Effector memory CD4-positive, alpha-beta T cell (primary cell): ENCODE data around the gene LRRC71.

Source experiments
- DNase-seq, 3 donors: peaks; one replicate each; pipeline ENCODE4 v3.0.0-alpha.2; 2020
- H3K27ac ChIP-seq: 2 replicates; pipeline ENCODE4 v1.7.0; 2013; ENCODE audit warnings: mild to moderate bottlenecking, low read length, moderate library complexity; ENCODE audit not compliant: insufficient read depth, poor library complexity, severe bottlenecking
- H3K27me3 ChIP-seq: replicated peaks from 2 replicates; pipeline ENCODE4 v1.7.0; 2013; ENCODE audit warnings: mild to moderate bottlenecking, low read length; ENCODE audit not compliant: insufficient read depth, control insufficient read depth, poor library complexity, severe bottlenecking
- H3K36me3 ChIP-seq: 2 replicates; pipeline ENCODE4 v1.7.0; 2013; ENCODE audit warnings: mild to moderate bottlenecking, low read length, moderate library complexity; ENCODE audit not compliant: control insufficient read depth, insufficient read depth
- H3K4me1 ChIP-seq: 2 replicates; pipeline ENCODE4 v1.7.0; 2013; ENCODE audit warnings: low read length, mild to moderate bottlenecking; ENCODE audit not compliant: control insufficient read depth, insufficient read depth, poor library complexity, severe bottlenecking
- H3K4me3 ChIP-seq: 2 replicates; pipeline ENCODE4 v1.7.0; 2013; ENCODE audit warnings: low read length, low read depth, mild to moderate bottlenecking; ENCODE audit not compliant: insufficient read depth, poor library complexity, severe bottlenecking
- H3K9me3 ChIP-seq: 2 replicates; pipeline ENCODE4 v1.7.0; 2013; ENCODE audit warnings: mild to moderate bottlenecking, low read length, moderate library complexity; ENCODE audit not compliant: control insufficient read depth
- total RNA-seq, 3 donors: gene quantifications; one replicate each; lab custom pipeline; 2026; lab: John Stamatoyannopoulos, UW

The LRRC71 gene
- total RNA-seq = 0 to 0.17 (median 0) reads per million in 3 donors

DNA sequence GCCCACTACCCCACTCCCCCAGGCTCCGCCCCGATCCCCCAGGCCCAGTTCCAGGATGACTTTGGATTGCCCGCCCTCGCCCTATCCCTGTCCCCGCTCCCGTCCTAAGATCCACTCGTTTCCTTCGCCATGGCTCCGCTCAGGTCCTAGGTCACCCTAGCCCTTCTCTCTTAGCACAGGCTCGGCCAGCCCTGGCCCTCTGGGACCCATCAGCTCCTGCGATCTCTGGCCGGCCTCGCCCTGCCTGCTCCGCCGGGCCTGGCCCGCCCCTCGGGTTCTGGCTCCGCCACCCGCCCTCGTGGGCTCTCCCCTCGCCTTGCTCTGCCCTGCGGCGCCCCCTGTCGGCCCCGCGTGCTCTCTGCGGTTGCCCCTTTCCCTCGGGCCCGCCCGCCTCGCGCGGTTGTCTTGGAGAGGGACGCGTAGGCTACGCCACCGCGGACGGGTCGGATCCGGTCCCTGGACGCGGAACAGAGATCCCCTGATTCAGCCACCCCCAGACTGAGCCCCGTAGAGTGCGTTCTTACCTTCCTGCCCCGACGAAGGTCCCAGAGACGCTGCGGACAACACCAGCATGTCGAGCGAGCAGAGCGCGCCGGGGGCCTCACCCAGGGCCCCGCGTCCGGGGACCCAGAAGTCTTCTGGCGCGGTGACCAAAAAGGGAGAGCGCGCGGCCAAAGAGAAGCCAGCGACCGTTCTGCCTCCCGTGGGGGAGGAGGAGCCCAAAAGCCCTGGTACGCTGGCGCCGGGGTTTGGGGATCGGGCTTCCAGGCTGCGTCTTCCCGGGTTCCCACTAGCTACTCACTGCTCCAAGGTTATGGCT lies at the start of gene LRRC71:
LRRC71 (plus strand) TSS at position 400 of the 820 bp plus-strand sequence; CDS start at position 572, 172 bp downstream.
- H3K27me3 ChIP-seq = peaks cover 53% of the 10 kb centered on the region
- DNase-seq = peak in 2 of 3 donors; percentile 15 to 19
- no peaks in the 10 kb centered on the region for H3K36me3 ChIP-seq
- H3K27ac ChIP-seq = no peak within 1 kb of the TSS
- no peaks in the 10 kb centered on the region for H3K9me3 ChIP-seq
- peaks cover 10% of the 10 kb centered on the region for H3K4me1 ChIP-seq
- H3K4me3 ChIP-seq = no peak within 1 kb of the TSS

DNA sequence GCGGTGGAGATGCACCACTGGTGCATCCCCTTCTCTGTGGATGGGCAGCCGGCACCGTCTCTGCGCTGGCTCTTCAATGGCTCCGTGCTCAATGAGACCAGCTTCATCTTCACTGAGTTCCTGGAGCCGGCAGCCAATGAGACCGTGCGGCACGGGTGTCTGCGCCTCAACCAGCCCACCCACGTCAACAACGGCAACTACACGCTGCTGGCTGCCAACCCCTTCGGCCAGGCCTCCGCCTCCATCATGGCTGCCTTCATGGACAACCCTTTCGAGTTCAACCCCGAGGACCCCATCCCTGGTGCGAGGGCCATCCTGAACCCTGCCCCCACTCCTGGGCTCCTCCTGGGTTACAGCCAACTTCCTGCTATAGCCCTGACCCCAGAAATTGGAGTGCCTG lies 46.8 kb upstream of the LRRC71 start:
- Histone ChIP-seq H3K4me1 (no peaks in the 10 kb centered on the region), H3K36me3 (no peaks in the 10 kb centered on the region), H3K27me3 (no peaks in the 10 kb centered on the region), H3K4me3 (no peak overlapping the region), H3K27ac (no peak overlapping the region), H3K9me3 (no peaks in the 10 kb centered on the region)
- no peak for DNase-seq

DNA sequence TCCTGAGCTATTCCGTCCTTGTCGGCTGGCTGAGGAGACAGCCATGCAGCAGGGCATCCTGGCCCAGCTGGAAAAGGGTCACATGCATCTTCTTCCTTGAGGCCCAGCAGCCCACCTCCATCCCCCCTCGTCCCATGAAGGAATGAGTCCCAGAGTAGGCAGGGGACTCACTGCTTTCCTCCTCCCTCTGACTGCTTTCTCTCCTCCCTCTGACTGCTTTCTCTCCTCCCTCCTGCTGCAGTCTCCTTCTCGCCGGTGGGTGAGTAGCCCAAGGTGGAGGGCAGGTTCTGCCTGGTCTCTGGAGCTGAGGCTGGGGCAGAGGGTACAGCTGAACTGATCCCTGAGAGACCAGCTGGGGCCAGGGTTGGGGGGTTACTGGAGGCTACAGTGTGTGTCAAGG lies 46.3 kb upstream of the LRRC71 start:
- Histone ChIP-seq H3K4me3 (no peak overlapping the region), H3K27ac (no peak overlapping the region), H3K9me3 (no peaks in the 10 kb centered on the region), H3K4me1 (no peaks in the 10 kb centered on the region), H3K36me3 (no peaks in the 10 kb centered on the region), H3K27me3 (no peaks in the 10 kb centered on the region)
- no peak for DNase-seq

DNA sequence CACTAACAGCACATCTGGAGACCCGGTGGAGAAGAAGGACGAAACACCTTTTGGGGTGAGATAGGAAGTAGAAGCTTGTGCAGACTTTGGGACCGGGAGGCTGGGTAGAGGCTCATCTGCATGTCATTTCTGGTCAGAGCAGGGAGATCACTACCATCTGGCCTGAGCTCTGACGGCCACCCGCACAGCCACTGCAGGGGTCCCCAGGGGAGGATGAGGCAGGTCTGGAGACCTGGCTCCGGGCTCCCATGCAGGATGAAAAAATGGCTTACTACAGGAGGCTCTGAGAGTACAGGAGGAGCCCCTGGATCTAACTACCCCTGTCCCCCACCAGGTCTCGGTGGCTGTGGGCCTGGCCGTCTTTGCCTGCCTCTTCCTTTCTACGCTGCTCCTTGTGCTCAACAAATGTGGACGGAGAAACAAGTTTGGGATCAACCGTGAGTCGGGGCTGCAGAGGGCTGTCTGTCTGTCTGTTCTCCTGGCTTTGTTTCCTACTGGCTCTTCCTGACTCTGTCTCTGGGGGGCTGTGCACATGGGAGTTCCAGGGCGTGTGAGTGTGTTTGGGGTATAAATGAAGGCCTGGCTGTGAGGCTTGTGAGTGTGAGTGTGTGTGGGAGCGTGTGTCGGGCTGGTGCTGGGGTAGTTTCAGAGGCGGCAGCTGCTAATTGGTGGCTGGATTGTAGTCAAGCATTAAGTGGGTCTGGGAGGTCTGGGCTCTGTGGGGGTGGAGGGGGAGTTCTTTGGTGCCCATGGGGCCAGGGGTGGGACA lies 45.7 kb upstream of the LRRC71 start:
- no peak for DNase-seq
- Histone ChIP-seq H3K9me3 (no peaks in the 10 kb centered on the region), H3K27me3 (no peaks in the 10 kb centered on the region), H3K36me3 (no peaks in the 10 kb centered on the region), H3K4me1 (no peaks in the 10 kb centered on the region), H3K4me3 (no peak overlapping the region), H3K27ac (no peak overlapping the region)

DNA sequence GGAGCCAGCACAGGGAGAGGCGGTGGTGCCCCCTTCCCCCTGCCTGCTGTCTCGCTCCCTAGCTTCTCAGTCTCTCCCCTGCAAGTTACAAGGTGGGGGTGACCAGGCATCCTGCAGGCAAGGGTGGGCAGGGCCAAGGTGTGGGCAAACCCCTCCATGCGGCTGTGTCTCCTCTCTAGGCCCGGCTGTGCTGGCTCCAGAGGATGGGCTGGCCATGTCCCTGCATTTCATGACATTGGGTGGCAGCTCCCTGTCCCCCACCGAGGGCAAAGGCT lies 45.2 kb upstream of the LRRC71 start:
- no peak for DNase-seq
- H3K4me3 ChIP-seq = no peak overlapping the region
- no peaks in the 10 kb centered on the region for H3K27me3 ChIP-seq
- H3K36me3 ChIP-seq = no peaks in the 10 kb centered on the region
- H3K9me3 ChIP-seq = no peaks in the 10 kb centered on the region
- H3K27ac ChIP-seq = no peak overlapping the region
- no peaks in the 10 kb centered on the region for H3K4me1 ChIP-seq

DNA sequence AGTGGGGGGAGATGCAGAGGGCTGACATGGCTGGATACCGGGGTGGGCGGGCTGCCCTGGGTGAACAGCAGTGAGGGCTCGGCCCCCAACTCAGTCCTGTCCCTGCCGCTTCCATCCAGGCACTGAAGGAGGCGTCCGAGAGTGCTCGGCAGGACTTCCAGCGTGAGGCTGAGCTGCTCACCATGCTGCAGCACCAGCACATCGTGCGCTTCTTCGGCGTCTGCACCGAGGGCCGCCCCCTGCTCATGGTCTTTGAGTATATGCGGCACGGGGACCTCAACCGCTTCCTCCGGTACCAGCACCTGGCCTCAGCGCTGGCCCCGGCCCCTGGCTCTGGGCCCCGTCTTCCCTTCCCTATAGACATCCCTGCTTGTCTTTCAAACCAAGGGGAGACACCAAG lies 44.2 kb upstream of the LRRC71 start:
- no peak for DNase-seq
- no peaks in the 10 kb centered on the region for H3K4me1 ChIP-seq
- H3K27ac ChIP-seq = no peak overlapping the region
- H3K27me3 ChIP-seq = no peaks in the 10 kb centered on the region
- no peaks in the 10 kb centered on the region for H3K9me3 ChIP-seq
- no peaks in the 10 kb centered on the region for H3K36me3 ChIP-seq
- no peak overlapping the region for H3K4me3 ChIP-seq

DNA sequence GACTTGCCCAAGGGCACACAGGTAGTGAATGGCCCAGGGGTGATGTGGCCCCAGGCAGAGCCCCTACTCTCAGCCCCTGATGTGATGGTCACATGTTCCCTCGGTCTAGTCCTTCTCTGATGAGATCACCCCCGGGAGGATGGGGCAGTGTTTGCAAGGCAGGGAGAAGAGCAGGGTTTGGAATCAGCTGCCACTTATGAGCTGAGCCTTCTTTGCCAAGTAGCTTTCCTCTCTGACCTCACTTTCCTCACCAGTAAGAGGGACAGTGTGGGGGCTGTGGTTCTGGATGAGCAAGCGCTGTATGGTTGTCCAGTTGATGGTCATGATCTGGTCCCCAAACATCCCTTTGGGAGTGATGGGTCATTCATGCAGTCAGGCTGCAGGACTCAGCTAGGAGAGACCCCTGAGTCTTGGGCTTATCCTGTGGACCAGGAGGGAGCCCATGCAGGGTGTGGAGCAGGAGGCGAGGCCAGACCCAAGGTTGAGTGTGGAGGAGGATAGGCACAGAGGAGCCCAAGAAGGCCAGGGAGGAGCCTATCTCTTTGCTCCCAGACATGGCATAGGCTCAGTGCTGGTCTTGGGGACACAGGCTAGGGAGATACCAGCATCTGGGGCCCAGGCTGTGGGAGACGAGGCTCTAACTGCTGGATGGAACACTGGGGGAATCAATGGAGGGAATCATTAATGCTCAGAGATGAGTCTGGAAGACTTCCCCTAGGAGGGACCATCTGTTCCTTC lies 42.8 kb upstream of the LRRC71 start:
- Histone ChIP-seq H3K27me3 (no peaks in the 10 kb centered on the region), H3K36me3 (no peaks in the 10 kb centered on the region)
- DNase-seq = no peak

DNA sequence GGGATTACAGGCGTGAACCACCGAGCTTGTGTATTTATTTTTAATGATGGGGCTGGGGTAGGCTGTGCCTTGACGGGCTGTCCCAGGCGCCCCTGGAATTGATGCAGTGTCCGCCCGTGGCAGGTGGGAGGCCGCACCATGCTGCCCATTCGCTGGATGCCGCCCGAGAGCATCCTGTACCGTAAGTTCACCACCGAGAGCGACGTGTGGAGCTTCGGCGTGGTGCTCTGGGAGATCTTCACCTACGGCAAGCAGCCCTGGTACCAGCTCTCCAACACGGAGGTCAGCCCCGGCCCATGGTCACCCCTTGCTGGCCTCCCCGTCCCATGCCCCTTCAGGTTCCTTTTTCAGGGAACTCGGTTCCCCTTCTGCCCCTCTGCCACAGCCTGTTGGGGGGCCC lies 40.6 kb upstream of the LRRC71 start:
- no peak overlapping the region for H3K4me3 ChIP-seq
- no peaks in the 10 kb centered on the region for H3K4me1 ChIP-seq
- H3K27ac ChIP-seq = no peak overlapping the region
- DNase-seq = no peak
- H3K27me3 ChIP-seq = no peaks in the 10 kb centered on the region
- no peaks in the 10 kb centered on the region for H3K9me3 ChIP-seq
- H3K36me3 ChIP-seq = no peaks in the 10 kb centered on the region

More for the DNA sequence above, 42.8 kb upstream of the LRRC71 start:
- no peaks in the 10 kb centered on the region for H3K9me3 ChIP-seq
- no peak overlapping the region for H3K4me3 ChIP-seq
- no peaks in the 10 kb centered on the region for H3K4me1 ChIP-seq
- no peak overlapping the region for H3K27ac ChIP-seq

DNA sequence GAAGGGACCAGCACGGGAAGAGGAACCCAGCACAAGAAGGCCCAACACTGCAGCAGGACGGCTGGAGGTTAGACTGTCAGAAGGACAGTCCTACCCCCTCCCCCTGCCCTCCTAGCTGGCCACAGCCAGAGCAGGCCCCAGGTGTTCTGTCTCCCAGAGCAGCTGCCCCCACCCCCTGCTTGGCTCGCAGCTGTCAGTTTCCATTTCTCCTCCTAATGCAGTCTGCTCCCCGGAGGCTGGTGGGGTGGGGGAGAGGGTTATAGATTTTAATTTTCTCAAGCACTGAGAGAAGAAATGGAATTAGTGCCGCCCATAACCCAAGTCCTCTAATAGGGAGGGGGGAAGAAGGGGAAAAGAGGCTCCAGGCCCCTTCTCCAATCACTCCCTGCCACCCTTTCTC lies 40.0 kb upstream of the LRRC71 start:
- Histone ChIP-seq H3K4me1 (no peaks in the 10 kb centered on the region), H3K9me3 (no peaks in the 10 kb centered on the region), H3K27me3 (no peaks in the 10 kb centered on the region), H3K27ac (no peak overlapping the region), H3K36me3 (no peaks in the 10 kb centered on the region), H3K4me3 (no peak overlapping the region)
- DNase-seq = no peak

DNA sequence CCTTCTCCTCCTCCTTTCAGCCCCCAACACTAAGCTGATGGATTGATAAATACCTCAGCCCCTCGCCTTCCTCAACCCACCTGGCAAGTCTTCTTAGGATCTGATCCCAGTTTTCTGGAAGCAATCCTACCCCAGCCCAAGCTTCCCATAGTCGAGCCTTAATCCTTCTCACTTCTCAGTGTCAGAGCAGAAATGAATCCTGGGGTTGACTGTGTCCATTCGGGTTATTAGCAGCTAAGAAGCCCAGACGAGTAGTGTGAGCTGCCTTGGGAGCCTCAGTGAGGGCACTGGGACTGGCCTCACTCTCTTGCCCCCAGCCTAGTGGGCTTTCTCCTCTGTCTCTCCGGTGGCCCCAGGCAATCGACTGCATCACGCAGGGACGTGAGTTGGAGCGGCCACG lies 39.3 kb upstream of the LRRC71 start:
- H3K9me3 ChIP-seq = no peaks in the 10 kb centered on the region
- no peaks in the 10 kb centered on the region for H3K4me1 ChIP-seq
- no peaks in the 10 kb centered on the region for H3K27me3 ChIP-seq

More for the DNA sequence above, 39.3 kb upstream of the LRRC71 start:
- no peak overlapping the region for H3K27ac ChIP-seq
- no peaks in the 10 kb centered on the region for H3K36me3 ChIP-seq
- no peak for DNase-seq
- H3K4me3 ChIP-seq = no peak overlapping the region
